ENCODE data around the gene MXD3. TPM values are rescaled to one million over a fixed set of nuclear protein-coding genes. Genes with fewer than 3 reads are reported as not detected.
"Not testable (repeated sequence)": the region's sequence is repeated elsewhere in the genome, so short reads cannot be mapped to it uniquely, and the experiment has no call there.

Gene MXD3
- polyA plus RNA-seq, 10 donors = 12.0 to 26.9 (median 16.3) TPM

DNA sequence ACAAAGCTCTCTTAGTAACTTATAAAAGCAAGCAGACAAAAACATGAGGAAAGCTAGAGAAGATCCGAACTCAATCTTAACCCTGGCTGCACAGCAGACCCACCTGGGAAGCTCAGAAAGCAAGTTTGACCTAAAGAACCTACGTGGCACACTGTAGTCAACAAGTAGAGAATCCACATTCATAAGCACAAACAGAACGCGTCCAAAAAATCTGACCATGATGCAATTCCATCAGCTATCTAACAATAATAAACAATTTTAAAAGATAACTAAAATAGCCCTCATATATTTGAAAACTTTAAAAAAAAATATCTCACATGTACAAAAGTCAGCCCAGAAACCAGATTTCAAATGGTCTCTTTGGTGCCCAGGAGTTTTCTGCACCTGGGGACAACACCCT lies 35.1 kb upstream of the MXD3 start:
- no peak for DNase-seq

GRCh38 chr5:177344891-177345290 lies 33.2 kb upstream of the MXD3 start:
- no peak for DNase-seq

DNA sequence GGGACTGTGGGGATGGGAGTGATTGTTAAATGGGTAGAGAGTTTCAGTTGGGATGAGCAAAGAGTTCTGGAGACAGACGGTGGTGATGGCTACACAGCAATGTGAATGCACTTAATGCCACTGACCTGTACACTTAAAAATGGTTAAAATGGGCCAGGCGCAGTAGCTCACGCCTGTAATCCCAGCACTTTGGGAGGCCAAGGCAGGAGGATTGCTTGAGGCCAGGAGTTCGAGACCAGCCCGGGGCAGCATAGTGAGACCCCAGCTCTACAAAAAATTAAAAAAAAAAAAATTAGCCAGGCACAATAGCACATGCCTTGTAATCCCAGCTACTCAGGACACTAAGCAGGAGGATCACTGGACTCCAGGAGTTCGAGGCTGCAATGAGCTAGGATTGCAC lies 32.1 kb upstream of the MXD3 start:
- no peak for DNase-seq

GRCh38 chr5:177343000-177343399 lies 31.3 kb upstream of the MXD3 start:
- not testable (repeated sequence) for DNase-seq

DNA sequence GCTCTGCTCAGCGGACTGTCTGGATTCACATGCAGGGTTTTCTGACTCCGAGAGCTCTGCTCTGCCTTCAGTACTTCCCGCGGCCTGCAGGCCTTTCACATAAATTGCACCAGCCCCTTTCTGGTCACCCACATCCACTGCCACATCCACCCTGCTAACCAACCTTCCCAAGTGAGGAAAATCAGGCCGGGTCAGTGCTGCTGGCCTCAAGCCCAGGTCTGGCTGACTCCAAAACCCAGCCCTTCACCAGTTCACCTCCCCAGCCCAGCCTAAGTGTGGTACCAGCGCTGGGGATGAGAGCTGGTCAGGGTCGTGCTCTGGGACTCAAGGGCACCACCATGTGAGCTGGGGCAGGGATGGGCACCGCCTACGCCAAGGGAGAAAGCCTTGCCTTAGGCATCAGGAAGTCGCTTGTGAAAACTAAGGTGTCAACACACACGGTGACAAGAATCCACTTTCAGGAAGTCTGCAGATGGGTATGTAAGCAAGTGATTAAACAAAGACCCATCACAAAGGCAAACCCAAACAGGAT lies 27.5 kb upstream of the MXD3 start:
- no peak for DNase-seq

- no peak for DNase-seq
These were observed 26.8 kb upstream of the MXD3 start for GRCh38 chr5:177338251-177339106.

- DNase-seq = no peak
These were observed 25.2 kb upstream of the MXD3 start for GRCh38 chr5:177336603-177337494.

DNA sequence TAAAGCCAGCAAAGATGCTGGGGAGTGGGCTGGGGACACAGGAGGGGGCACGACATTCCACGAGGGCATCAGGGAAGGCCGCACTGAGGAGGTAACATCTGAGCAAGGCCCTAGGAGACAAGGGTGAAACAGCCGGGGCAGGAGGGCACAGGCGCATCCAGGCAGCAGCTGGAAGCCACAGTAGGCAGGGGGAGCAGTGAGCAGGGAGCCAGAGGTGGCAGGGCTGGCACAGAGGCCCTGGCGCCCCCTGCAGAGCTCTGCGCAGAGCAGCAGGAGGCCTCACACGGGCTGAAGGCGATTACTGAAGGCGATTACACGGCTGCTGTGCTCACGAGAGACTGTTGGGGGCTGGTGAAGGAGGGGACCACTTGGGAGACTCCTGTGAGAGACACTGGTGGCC lies 24.4 kb upstream of the MXD3 start:
- no peak for DNase-seq

GRCh38 chr5:177335701-177336065 lies 24.0 kb upstream of the MXD3 start:
- no peak for DNase-seq

DNA sequence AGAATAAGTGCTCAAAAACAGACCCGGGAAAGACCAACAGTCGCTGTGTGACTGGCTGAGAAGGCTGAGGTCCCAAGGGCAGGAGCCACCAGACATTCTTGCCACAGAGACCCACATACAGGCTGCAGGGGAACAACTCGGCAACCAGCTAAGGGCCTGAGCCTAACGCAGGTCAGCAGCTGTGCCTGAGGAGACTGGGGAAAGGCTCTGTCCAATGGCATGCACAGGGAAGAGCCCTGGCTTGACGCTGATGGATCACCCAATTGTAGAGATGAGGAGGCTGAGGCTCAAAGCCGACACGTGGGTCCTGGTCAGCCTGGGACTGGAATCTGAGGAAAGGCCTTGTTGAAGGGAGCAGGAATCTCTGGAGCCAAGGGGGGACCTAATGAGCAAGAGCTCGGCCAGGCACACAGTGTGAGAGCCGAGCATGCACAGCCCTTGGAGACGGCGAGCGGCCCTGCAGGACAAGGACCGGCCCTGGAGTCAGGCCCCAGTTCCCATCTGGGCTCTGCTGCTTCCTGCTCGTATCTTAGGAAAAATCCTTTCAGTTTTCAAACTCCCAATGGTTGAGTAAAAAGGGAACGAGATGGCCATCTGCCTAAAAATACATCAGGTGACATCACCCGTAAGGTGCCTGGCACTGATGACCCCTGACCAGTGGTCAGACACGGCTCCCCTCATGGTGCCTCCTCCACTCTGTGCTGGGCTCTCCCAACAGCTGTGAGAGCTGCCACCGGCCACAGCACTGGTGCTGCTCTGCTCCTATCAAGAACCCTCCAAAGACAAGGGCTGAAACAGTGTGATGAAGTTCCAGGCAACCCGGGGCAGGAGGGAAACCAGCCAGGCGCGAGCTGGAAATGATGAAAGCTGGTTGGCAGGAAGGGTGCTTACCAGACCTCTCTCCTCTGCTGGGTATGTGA lies 23.3 kb upstream of the MXD3 start:
- no peak for DNase-seq

GRCh38 chr5:177334155-177334551 lies 22.5 kb upstream of the MXD3 start:
- no peak for DNase-seq

DNA sequence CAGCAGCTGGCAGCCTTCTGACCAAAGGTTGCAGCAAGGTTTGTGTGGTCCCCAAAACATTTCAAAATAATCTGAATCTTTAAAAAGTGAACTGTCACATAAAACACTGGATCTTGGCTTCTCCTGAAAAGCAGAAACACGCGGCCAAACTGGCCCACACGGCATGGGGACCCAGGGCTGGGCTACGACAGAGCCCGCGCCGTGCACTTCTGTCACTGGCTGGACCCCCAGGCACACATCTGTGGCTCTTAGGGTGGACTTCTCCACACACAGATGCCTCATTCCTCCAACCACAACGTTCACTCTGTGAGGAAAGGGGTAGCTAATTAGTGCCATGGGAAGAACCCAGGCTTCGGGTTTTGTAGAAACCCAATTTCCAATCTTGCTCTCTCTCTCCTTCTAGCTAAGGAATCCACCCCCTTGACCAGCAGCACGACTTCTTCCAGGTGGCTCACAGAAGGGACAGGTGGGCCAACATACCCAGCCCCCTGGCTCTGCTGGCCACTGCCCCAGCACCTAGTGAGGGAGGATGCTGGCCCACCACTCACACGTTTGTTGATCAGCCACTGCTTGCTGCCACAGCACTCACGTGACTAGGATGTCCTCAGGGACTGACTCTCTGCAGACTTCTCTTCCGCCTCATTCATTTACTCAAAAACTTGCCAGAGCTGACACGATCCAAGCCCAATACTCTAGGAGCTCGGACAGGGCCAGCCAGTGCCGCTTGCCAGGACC lies 21.9 kb upstream of the MXD3 start:
- no peak for DNase-seq

DNA sequence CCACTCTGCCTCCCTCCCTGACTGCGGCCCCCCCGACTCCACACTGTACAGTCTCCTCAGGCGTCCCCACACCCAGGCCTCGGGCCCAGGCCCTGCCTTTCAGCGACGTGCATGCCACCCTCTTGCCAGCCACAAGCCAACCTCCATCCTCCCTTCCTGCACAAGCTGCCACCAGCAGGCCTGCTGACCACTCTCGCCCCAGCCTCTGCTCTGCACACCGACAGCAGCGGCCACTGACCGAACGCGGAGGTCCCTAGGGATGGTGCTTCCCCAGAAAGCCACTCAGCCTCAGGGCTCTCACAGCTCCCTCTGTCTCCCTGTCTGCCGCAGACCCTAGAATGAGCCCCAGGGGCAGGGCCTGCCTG lies 21.2 kb upstream of the MXD3 start:
- no peak for DNase-seq

- DNase-seq = no peak
These were observed 20.6 kb upstream of the MXD3 start for GRCh38 chr5:177332031-177332895.

GRCh38 chr5:177330991-177331842 lies 19.5 kb upstream of the MXD3 start:
- DNase-seq = no peak

DNA sequence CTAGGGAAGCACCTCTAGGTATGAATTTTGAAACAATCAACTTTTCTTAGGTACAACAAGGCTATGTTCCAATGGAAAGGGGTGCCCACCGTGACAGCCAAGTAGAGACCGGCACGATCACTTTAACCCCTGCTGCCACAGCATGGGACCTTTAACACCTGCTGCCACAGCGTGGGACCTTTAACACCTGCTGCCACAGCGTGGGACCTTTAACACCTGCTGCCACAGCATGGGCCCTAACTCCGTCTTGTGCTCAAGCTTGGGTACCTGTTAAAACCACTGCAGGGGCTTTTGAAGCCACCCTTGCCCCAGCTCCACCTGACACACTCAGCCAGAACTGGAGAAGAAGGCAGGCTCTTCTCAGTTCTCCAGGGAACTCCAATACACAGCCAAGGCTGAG lies 18.2 kb upstream of the MXD3 start:
- no peak for DNase-seq

GRCh38 chr5:177328545-177329231 lies 17.0 kb upstream of the MXD3 start:
- no peak for DNase-seq

Data from muscle of back (tissue), 11 donors.